AG04450 (cell line): ENCODE data around the gene SLAIN1. TPM values are rescaled to one million over a fixed set of nuclear protein-coding genes. Genes with fewer than 3 reads are reported as not detected.

Source experiments
- CTCF ChIA-PET: fragments of 300-600, 350-600 bp; formaldehyde crosslinking; extraction: SDS; loops from one replicate; lab custom pipeline; 2022; ENCODE audit warnings: antibody characterized with exemption, inconsistent platforms; lab: Charles Lee
- POLR2A ChIA-PET: fragments of 350-600 bp; formaldehyde crosslinking; extraction: SDS; loops from one replicate; lab custom pipeline; 2021; ENCODE audit warnings: antibody characterized with exemption, inconsistent platforms; lab: Yijun Ruan, JAX
- DNase-seq: peaks from one replicate; pipeline ENCODE4 v3.0.0-alpha.2; 2011; ENCODE audit warnings: low read depth, low spot score
- H3K27ac ChIP-seq: one replicate; pipeline ENCODE4 v1.5.1; 2012; ENCODE audit warnings: low read depth, low read length, control low read depth
- H3K27me3 ChIP-seq: one replicate; pipeline ENCODE4 v1.6.0; 2012; ENCODE audit warnings: low read length; ENCODE audit not compliant: control insufficient read depth, insufficient read depth
- H3K4me3 ChIP-seq: 2 replicates; pipeline ENCODE4 v1.5.1; 2011; ENCODE audit warnings: mild to moderate bottlenecking, low read depth, low read length, control low read depth
- H3K9me3 ChIP-seq: 2 replicates; pipeline ENCODE4 v1.5.1; 2012; ENCODE audit warnings: low read length; ENCODE audit not compliant: control insufficient read depth, insufficient read depth
- CTCF ChIP-seq: IDR thresholded peaks from 2 replicates; pipeline ENCODE4 v1.5.1; 2011; ENCODE audit warnings: low read depth, low read length, control low read depth, inconsistent platforms
- polyA plus RNA-seq: library from polyadenylated mRNA; depleted of rRNA; stranded (reverse); fragments of >200 nt; gene quantifications from 2 replicates; pipeline ENCODE4 v1.2.3, GENCODE V29; 2011

Gene SLAIN1
- polyA plus RNA-seq, 1 experiment = 0.24 TPM

- POLR2A ChIA-PET = no interaction called here
- H3K4me3 ChIP-seq = no peak overlapping the region
- no peaks in the 10 kb centered on the region for H3K9me3 ChIP-seq
- H3K27me3 ChIP-seq = no peaks in the 10 kb centered on the region
- DNase-seq = no peak
- no peak for TF ChIP-seq CTCF
- CTCF ChIA-PET = no interaction called here
- H3K27ac ChIP-seq = no peak overlapping the region
Observed at GRCh38 chr13:77674852-77675251, 22.6 kb upstream of the SLAIN1 start.

GRCh38 chr13:77678691-77679235 lies 18.7 kb upstream of the SLAIN1 start:
- no peak for DNase-seq

GRCh38 chr13:77687799-77688198 lies 9.7 kb upstream of the SLAIN1 start:
- Histone ChIP-seq H3K27me3 (no peaks in the 10 kb centered on the region), H3K4me3 (no peak overlapping the region), H3K9me3 (no peaks in the 10 kb centered on the region), H3K27ac (no peak overlapping the region)
- TF ChIP-seq CTCF = no peak
- ChIA-PET CTCF (no interaction called here), POLR2A (no interaction called here)
- no peak for DNase-seq

More at GRCh38 chr13:77678691-77679235, 18.7 kb upstream of the SLAIN1 start:
- no peak for TF ChIP-seq CTCF
- CTCF ChIA-PET = no interaction called here
- no peaks in the 10 kb centered on the region for H3K27me3 ChIP-seq
- no peak overlapping the region for H3K27ac ChIP-seq
- POLR2A ChIA-PET = no interaction called here
- no peaks in the 10 kb centered on the region for H3K9me3 ChIP-seq
- H3K4me3 ChIP-seq = no peak overlapping the region

DNA sequence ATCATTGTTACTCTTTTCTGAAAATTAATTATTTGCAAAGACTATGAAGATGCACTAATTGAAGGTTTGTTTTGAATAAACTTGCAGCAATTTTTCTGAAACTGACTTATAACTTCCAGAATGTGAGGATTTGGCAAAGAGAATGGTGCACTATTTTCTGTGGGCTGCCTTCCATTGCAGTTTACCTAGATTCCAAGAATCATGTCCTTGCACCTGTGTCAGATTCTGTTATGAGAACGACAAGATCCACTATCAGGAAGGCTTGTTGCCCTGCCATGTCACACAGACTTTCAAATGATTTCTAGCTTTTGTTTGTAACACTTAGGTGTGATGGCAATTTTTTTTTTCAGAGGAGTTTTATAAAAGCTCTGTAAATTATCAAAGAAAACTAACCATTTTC lies 5.6 kb upstream of the SLAIN1 start:
- ChIA-PET CTCF (no interaction called here), POLR2A (no interaction called here)
- no peak for TF ChIP-seq CTCF
- H3K27ac ChIP-seq = no peak overlapping the region
- H3K9me3 ChIP-seq = no peaks in the 10 kb centered on the region
- no peak overlapping the region for H3K4me3 ChIP-seq
- peaks cover 3% of the 10 kb centered on the region for H3K27me3 ChIP-seq
- no peak for DNase-seq

GRCh38 chr13:77692746-77693448 lies 4.6 kb upstream of the SLAIN1 start:
- no peak overlapping the region for H3K27ac ChIP-seq
- TF ChIP-seq CTCF = no peak
- H3K4me3 ChIP-seq = no peak overlapping the region
- H3K27me3 ChIP-seq = peaks cover 7% of the 10 kb centered on the region
- H3K9me3 ChIP-seq = no peaks in the 10 kb centered on the region
- ChIA-PET CTCF (no interaction called here), POLR2A (no interaction called here)
- DNase-seq = no peak
